HEK293 (cell line): ENCODE measurements around the gene ACSM3.

Source experiments
- CTCF ChIA-PET: fragments of 350-600 bp; formaldehyde crosslinking; extraction: SDS; loops from one replicate; lab custom pipeline; 2021; ENCODE audit warnings: antibody characterized with exemption; lab: Yijun Ruan, JAX
- POLR2A ChIA-PET: fragments of 300-600 bp; formaldehyde crosslinking; extraction: SDS; loops from one replicate; lab custom pipeline; 2020; ENCODE audit warnings: antibody characterized with exemption, inconsistent platforms; lab: Yijun Ruan, JAX
- H3K27ac ChIP-seq: fragments of 200-500 bp; sonication (Bioruptor generic); 2 replicates; pipeline ENCODE4 v1.5.1; 2014; ENCODE audit warnings: low read depth, low read length, control low read depth, inconsistent platforms; ENCODE audit errors: extremely low read depth
- H3K36me3 ChIP-seq, 2 experiments: fragments of 200-500 bp in 1 of 2; sonication (Bioruptor generic) in 1 of 2; 1 replicate in 1 of 2; 2 replicates in 1 of 2; pipeline ENCODE4 v1.5.1; 2014 to 2017; ENCODE audit warnings: inconsistent platforms in 2 of 2, low read length in 2 of 2; ENCODE audit not compliant: control insufficient read depth in 2 of 2, insufficient read depth in 1 of 2
- H3K4me1 ChIP-seq: fragments of 200-500 bp; sonication (Bioruptor generic); 2 replicates; pipeline ENCODE4 v1.5.1; 2014; ENCODE audit warnings: mild to moderate bottlenecking, low read length, inconsistent platforms; ENCODE audit not compliant: control insufficient read depth, insufficient read depth
- H3K4me3 ChIP-seq: 2 replicates; pipeline ENCODE4 v1.5.1; 2011; ENCODE audit warnings: low read depth, mild to moderate bottlenecking, control low read depth, low read length, moderate library complexity
- H3K9me3 ChIP-seq: fragments of 200-500 bp; sonication (Bioruptor generic); 2 replicates; pipeline ENCODE4 v1.5.1; 2014; ENCODE audit warnings: low read depth, low read length, inconsistent platforms; ENCODE audit not compliant: control insufficient read depth, insufficient read depth
- BCL11B ChIP-seq: fragments of 450-650 bp; formaldehyde crosslinking; IDR thresholded peaks from 2 replicates; pipeline ENCODE4 v1.5.1; 2016; ENCODE audit warnings: low read depth, missing biosample characterization, missing genetic modification characterization
- GLI4 ChIP-seq: fragments of 450-650 bp; formaldehyde crosslinking; IDR thresholded peaks from 2 replicates; pipeline ENCODE4 v1.5.1; 2016; ENCODE audit warnings: missing biosample characterization, missing genetic modification characterization
- OVOL3 ChIP-seq: fragments of 450-650 bp; formaldehyde crosslinking; IDR thresholded peaks from 2 replicates; pipeline ENCODE4 v1.5.1; 2016; ENCODE audit warnings: missing biosample characterization, missing genetic modification characterization
- SCRT2 ChIP-seq: fragments of 450-650 bp; formaldehyde crosslinking; IDR thresholded peaks from 2 replicates; pipeline ENCODE4 v1.5.1; 2016; ENCODE audit warnings: missing biosample characterization, missing genetic modification characterization
- SETDB1 ChIP-seq: IDR thresholded peaks from one replicate; pipeline ENCODE4 v1.6.1; 2017; ENCODE audit warnings: mild to moderate bottlenecking, low read length, moderate library complexity, mixed read lengths; ENCODE audit not compliant: insufficient read length
- ZBTB1 ChIP-seq: fragments of 450-650 bp; formaldehyde crosslinking; IDR thresholded peaks from 2 replicates; pipeline ENCODE4 v1.5.1; 2016; ENCODE audit warnings: missing biosample characterization, missing genetic modification characterization
- ZBTB20 ChIP-seq: fragments of 450-650 bp; formaldehyde crosslinking; IDR thresholded peaks from 2 replicates; pipeline ENCODE4 v1.5.1; 2016; ENCODE audit warnings: missing biosample characterization, missing genetic modification characterization
- ZIC2 ChIP-seq: fragments of 450-650 bp; formaldehyde crosslinking; IDR thresholded peaks from 2 replicates; pipeline ENCODE4 v1.5.1; 2016; ENCODE audit warnings: missing biosample characterization, missing genetic modification characterization
- ZNF10 ChIP-seq: fragments of 450-650 bp; formaldehyde crosslinking; IDR thresholded peaks from 2 replicates; pipeline ENCODE4 v1.5.1; 2017; ENCODE audit warnings: missing biosample characterization, missing genetic modification characterization
- ZNF112 ChIP-seq: fragments of 450-650 bp; formaldehyde crosslinking; IDR thresholded peaks from 2 replicates; pipeline ENCODE4 v1.5.0; 2017; ENCODE audit warnings: missing biosample characterization, missing genetic modification characterization
- ZNF146 ChIP-seq: fragments of 450-650 bp; formaldehyde crosslinking; IDR thresholded peaks from 2 replicates; pipeline ENCODE4 v1.5.1; 2016; ENCODE audit warnings: missing biosample characterization, missing genetic modification characterization
- ZNF157 ChIP-seq: fragments of 450-650 bp; formaldehyde crosslinking; IDR thresholded peaks from 2 replicates; pipeline ENCODE4 v1.5.1; 2016; ENCODE audit warnings: missing biosample characterization, missing genetic modification characterization
- ZNF175 ChIP-seq: fragments of 450-650 bp; formaldehyde crosslinking; IDR thresholded peaks from 2 replicates; pipeline ENCODE4 v1.5.1; 2016; ENCODE audit warnings: missing biosample characterization, missing genetic modification characterization
- ZNF239 ChIP-seq: fragments of 450-650 bp; formaldehyde crosslinking; IDR thresholded peaks from 2 replicates; pipeline ENCODE4 v1.5.1; 2016; ENCODE audit warnings: missing biosample characterization, missing genetic modification characterization
- ZNF248 ChIP-seq: fragments of 450-650 bp; formaldehyde crosslinking; IDR thresholded peaks from 2 replicates; pipeline ENCODE4 v1.5.1; 2017; ENCODE audit warnings: missing biosample characterization, missing genetic modification characterization
- ZNF266 ChIP-seq: fragments of 450-650 bp; formaldehyde crosslinking; IDR thresholded peaks from 2 replicates; pipeline ENCODE4 v1.5.1; 2016; ENCODE audit warnings: missing biosample characterization, missing genetic modification characterization, low read depth
- ZNF311 ChIP-seq: fragments of 450-650 bp; formaldehyde crosslinking; IDR thresholded peaks from 2 replicates; pipeline ENCODE4 v1.5.1; 2017; ENCODE audit warnings: missing biosample characterization, missing genetic modification characterization, borderline replicate concordance
- ZNF324 ChIP-seq: fragments of 450-650 bp; formaldehyde crosslinking; IDR thresholded peaks from 2 replicates; pipeline ENCODE4 v1.5.1; 2016; ENCODE audit warnings: missing biosample characterization, missing genetic modification characterization
- ZNF350 ChIP-seq: fragments of 450-650 bp; formaldehyde crosslinking; IDR thresholded peaks from 2 replicates; pipeline ENCODE4 v1.5.0; 2017; ENCODE audit warnings: missing biosample characterization, mild to moderate bottlenecking, missing genetic modification characterization
- ZNF488 ChIP-seq: fragments of 450-650 bp; formaldehyde crosslinking; IDR thresholded peaks from 2 replicates; pipeline ENCODE4 v1.5.1; 2016; ENCODE audit warnings: missing biosample characterization, missing genetic modification characterization
- ZNF510 ChIP-seq: fragments of 450-650 bp; formaldehyde crosslinking; IDR thresholded peaks from 2 replicates; pipeline ENCODE4 v1.5.1; 2018; ENCODE audit warnings: mild to moderate bottlenecking, missing genetic modification characterization, missing biosample characterization; ENCODE audit not compliant: insufficient replicate concordance
- ZNF521 ChIP-seq: fragments of 450-650 bp; formaldehyde crosslinking; IDR thresholded peaks from 2 replicates; pipeline ENCODE4 v1.5.1; 2017; ENCODE audit warnings: missing biosample characterization, mild to moderate bottlenecking, missing genetic modification characterization
- ZNF596 ChIP-seq: fragments of 450-650 bp; IDR thresholded peaks from 2 replicates; pipeline ENCODE4 v1.5.0; 2018; ENCODE audit warnings: missing biosample characterization, mild to moderate bottlenecking, missing genetic modification characterization, moderate library complexity
- ZNF600 ChIP-seq: fragments of 450-650 bp; formaldehyde crosslinking; IDR thresholded peaks from 2 replicates; pipeline ENCODE4 v1.5.1; 2016; ENCODE audit warnings: missing biosample characterization, missing genetic modification characterization
- ZNF623 ChIP-seq: fragments of 450-650 bp; formaldehyde crosslinking; IDR thresholded peaks from 2 replicates; pipeline ENCODE4 v1.5.1; 2016; ENCODE audit warnings: missing biosample characterization, missing genetic modification characterization
- ZNF645 ChIP-seq: fragments of 450-650 bp; formaldehyde crosslinking; IDR thresholded peaks from 2 replicates; pipeline ENCODE4; 2016; ENCODE audit warnings: missing biosample characterization, missing genetic modification characterization
- ZNF776 ChIP-seq: fragments of 450-650 bp; formaldehyde crosslinking; IDR thresholded peaks from 2 replicates; pipeline ENCODE4 v1.5.0; 2017; ENCODE audit warnings: missing biosample characterization, missing genetic modification characterization, borderline replicate concordance
- ZNF843 ChIP-seq: fragments of 450-650 bp; formaldehyde crosslinking; IDR thresholded peaks from 2 replicates; pipeline ENCODE4 v1.5.1; 2016; ENCODE audit warnings: missing biosample characterization, missing genetic modification characterization
- TF ChIP-seq, protein P1 (sequence below): fragments of 450-650 bp; formaldehyde crosslinking; IDR thresholded peaks from 2 replicates; pipeline ENCODE4 v1.5.1; 2016; ENCODE audit warnings: missing biosample characterization, missing genetic modification characterization
- TF ChIP-seq, protein P2 (sequence below): fragments of 450-650 bp; formaldehyde crosslinking; IDR thresholded peaks from 2 replicates; pipeline ENCODE4 v1.5.1; 2016; ENCODE audit warnings: missing biosample characterization, missing genetic modification characterization
- TF ChIP-seq, protein P3 (sequence below): fragments of 450-650 bp; formaldehyde crosslinking; IDR thresholded peaks from 2 replicates; pipeline ENCODE4 v1.5.1; 2016; ENCODE audit warnings: missing biosample characterization, missing genetic modification characterization

ACSM3 gene

DNA sequence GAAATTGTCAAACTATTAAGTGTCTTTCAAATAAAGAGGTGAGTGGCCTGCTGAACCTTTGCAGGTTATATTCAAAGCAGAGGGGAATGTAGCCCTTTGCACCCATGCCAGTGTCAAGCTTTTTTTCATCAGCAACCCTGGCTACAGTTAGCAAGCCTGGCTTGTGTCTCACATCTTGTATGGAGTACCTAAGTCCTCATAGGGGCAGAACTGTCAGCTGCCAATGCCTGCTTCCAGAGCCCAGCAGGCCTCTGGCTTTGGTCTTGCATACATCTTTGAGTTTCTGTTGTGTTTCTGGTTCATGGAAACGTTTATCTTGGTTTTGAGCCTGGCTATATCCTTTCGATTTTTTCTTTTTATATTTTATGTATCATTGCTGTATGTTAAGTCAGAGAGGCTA lies 69.3 kb downstream of the ACSM3 start (continued):
- TF ChIP-seq ZNF146 (no peak), SETDB1 (no peak), ZNF488 (tag by site-specific recombination) (no peak), ZNF350 (tag by site-specific recombination) (no peak), ZNF239 (no peak), SCRT2 (no peak)

GRCh38 chr16:20838240-20838639 lies 74.4 kb downstream of the ACSM3 start:
- no peaks in the 10 kb centered on the region for H3K4me1 ChIP-seq
- no peaks in the 10 kb centered on the region for H3K9me3 ChIP-seq
- no peak for TF ChIP-seq ZNF175 (tag by site-specific recombination)
- TF ChIP-seq BCL11B (tag by site-specific recombination) = no peak
- no peak for TF ChIP-seq ZNF623
- TF ChIP-seq ZNF596 (tag by site-specific recombination) = no peak
- TF ChIP-seq, protein P1, sequence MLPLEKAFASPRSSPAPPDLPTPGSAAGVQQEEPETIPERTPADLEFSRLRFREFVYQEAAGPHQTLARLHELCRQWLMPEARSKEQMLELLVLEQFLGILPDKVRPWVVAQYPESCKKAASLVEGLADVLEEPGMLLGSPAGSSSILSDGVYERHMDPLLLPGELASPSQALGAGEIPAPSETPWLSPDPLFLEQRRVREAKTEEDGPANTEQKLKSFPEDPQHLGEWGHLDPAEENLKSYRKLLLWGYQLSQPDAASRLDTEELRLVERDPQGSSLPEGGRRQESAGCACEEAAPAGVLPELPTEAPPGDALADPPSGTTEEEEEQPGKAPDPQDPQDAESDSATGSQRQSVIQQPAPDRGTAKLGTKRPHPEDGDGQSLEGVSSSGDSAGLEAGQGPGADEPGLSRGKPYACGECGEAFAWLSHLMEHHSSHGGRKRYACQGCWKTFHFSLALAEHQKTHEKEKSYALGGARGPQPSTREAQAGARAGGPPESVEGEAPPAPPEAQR (tag by site-specific recombination) = no peak
- TF ChIP-seq ZNF239 = no peak
- no peak for TF ChIP-seq ZNF311 (tag by site-specific recombination)
- no peak for TF ChIP-seq ZNF112 (tag by site-specific recombination)
- no peak for TF ChIP-seq ZIC2 (tag by site-specific recombination)
- TF ChIP-seq ZNF521 (tag by site-specific recombination) = no peak
- no peak for TF ChIP-seq OVOL3 (tag by site-specific recombination)
- TF ChIP-seq ZNF10 = no peak
- TF ChIP-seq, protein P2, sequence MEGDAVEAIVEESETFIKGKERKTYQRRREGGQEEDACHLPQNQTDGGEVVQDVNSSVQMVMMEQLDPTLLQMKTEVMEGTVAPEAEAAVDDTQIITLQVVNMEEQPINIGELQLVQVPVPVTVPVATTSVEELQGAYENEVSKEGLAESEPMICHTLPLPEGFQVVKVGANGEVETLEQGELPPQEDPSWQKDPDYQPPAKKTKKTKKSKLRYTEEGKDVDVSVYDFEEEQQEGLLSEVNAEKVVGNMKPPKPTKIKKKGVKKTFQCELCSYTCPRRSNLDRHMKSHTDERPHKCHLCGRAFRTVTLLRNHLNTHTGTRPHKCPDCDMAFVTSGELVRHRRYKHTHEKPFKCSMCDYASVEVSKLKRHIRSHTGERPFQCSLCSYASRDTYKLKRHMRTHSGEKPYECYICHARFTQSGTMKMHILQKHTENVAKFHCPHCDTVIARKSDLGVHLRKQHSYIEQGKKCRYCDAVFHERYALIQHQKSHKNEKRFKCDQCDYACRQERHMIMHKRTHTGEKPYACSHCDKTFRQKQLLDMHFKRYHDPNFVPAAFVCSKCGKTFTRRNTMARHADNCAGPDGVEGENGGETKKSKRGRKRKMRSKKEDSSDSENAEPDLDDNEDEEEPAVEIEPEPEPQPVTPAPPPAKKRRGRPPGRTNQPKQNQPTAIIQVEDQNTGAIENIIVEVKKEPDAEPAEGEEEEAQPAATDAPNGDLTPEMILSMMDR = no peak
- TF ChIP-seq ZBTB1 = no peak
- ChIA-PET POLR2A (no interaction called here), CTCF (interaction anchor here (0.6 kb wide), 1 partner anchor 1242 kb away, joined by 3 read pairs; no protein-coding TSS in a partner anchor)
- H3K27ac ChIP-seq = no peak overlapping the region
- peaks cover 33 to 86% of the 10 kb centered on the region in 2 experiments for H3K36me3 ChIP-seq
- H3K4me3 ChIP-seq = no peak overlapping the region

DNA sequence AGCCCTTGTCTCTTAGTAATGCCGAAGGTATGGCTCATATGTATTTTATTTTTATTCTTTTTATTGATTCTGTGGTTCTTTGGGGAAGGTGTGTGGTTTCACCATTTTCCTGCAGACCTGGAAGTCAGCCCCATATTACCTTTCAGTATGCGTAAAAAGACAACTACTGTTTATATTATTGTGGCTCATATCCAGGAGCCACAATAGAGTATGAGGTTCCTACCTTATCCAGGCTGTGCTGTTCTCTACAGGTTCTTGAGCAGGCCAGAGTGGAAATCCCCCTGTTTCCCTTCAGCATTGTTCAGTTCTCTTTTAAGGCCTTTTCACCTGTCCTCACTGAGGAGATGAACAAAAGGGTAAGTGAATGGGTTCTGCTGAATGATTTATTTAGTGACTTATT lies 75.7 kb downstream of the ACSM3 start:
- TF ChIP-seq ZBTB20 (tag by site-specific recombination) (no peak), ZNF324 (tag by site-specific recombination) (no peak), GLI4 (tag by site-specific recombination) (no peak), ZNF600 (tag by site-specific recombination) (no peak), ZNF510 (tag by site-specific recombination) (no peak), ZNF843 (tag by site-specific recombination) (no peak), ZNF776 (tag by site-specific recombination) (no peak), ZNF266 (no peak), ZNF157 (no peak), ZNF645 (tag by site-specific recombination) (no peak), ZNF248 (tag by site-specific recombination) (no peak)
- TF ChIP-seq, protein P3, sequence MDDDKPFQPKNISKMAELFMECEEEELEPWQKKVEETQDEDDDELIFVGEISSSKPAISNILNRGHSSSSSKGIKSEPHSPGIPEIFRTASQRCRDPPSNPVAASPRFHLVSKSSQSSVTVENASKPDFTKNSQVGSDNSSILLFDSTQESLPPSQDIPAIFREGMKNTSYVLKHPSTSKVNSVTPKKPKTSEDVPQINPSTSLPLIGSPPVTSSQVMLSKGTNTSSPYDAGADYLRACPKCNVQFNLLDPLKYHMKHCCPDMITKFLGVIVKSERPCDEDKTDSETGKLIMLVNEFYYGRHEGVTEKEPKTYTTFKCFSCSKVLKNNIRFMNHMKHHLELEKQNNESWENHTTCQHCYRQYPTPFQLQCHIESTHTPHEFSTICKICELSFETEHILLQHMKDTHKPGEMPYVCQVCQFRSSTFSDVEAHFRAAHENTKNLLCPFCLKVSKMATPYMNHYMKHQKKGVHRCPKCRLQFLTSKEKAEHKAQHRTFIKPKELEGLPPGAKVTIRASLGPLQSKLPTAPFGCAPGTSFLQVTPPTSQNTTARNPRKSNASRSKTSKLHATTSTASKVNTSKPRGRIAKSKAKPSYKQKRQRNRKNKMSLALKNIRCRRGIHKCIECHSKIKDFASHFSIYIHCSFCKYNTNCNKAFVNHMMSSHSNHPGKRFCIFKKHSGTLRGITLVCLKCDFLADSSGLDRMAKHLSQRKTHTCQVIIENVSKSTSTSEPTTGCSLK = no peak
- H3K4me1 ChIP-seq = no peaks in the 10 kb centered on the region
- no peak overlapping the region for H3K4me3 ChIP-seq
- ChIA-PET POLR2A (no interaction called here), CTCF (no interaction called here)
- H3K27ac ChIP-seq = no peak overlapping the region
- no peaks in the 10 kb centered on the region for H3K9me3 ChIP-seq
- peaks cover 30 to 84% of the 10 kb centered on the region in 2 experiments for H3K36me3 ChIP-seq
